Ectodermal cell (in vitro differentiated cells): ENCODE data around the gene COX8A.
"Not testable (repeated sequence)": the region's sequence is repeated elsewhere in the genome, so short reads cannot be mapped to it uniquely, and the experiment has no call there.

ENCODE experiments used
- H3K27ac ChIP-seq: 2 replicates; pipeline ENCODE4 v1.7.0; 2013; ENCODE audit warnings: mild to moderate bottlenecking, low read depth, low read length; ENCODE audit not compliant: insufficient read depth, poor library complexity, severe bottlenecking
- H3K27me3 ChIP-seq: 2 replicates; pipeline ENCODE4 v1.7.0; 2013; ENCODE audit warnings: mild to moderate bottlenecking, low read length; ENCODE audit not compliant: insufficient read depth, control insufficient read depth, poor library complexity, severe bottlenecking
- H3K36me3 ChIP-seq: one replicate; pipeline ENCODE4 v1.7.0; 2013; ENCODE audit warnings: low read length; ENCODE audit not compliant: control insufficient read depth, insufficient read depth
- H3K4me1 ChIP-seq: one replicate; pipeline ENCODE4 v1.7.0; 2013; ENCODE audit warnings: low read length; ENCODE audit not compliant: control insufficient read depth, insufficient read depth
- H3K4me3 ChIP-seq: 2 replicates; pipeline ENCODE4 v1.7.0; 2013; ENCODE audit warnings: low read depth, low read length, control low read depth; ENCODE audit not compliant: insufficient read depth
- H3K9me3 ChIP-seq: 2 replicates; pipeline ENCODE4 v1.7.0; 2013; ENCODE audit warnings: mild to moderate bottlenecking, low read length, moderate library complexity; ENCODE audit not compliant: control insufficient read depth
- WGBS, 2 experiments: methylation state at CpG; one replicate each; pipeline ENCODE4 v1.1.7; 2013; ENCODE audit warnings: missing lambda C conversion rate in 2 of 2; 5-methylcytosine and 5-hydroxymethylcytosine counted together

Gene COX8A

GRCh38 chr11:63941901-63942300 is 32.5 kb upstream of the COX8A start:
- Histone ChIP-seq H3K27ac (no peak overlapping the region), H3K36me3 (peaks cover 10% of the 10 kb centered on the region), H3K27me3 (no peaks in the 10 kb centered on the region), H3K9me3 (no peaks in the 10 kb centered on the region), H3K4me3 (no peak overlapping the region), H3K4me1 (peaks cover 9% of the 10 kb centered on the region)
- 93 to 95% methylated on average over 2 to 4 of the region's 4 CpGs for WGBS, 2 experiments

GRCh38 chr11:63942803-63943202 is 31.6 kb upstream of the COX8A start:
- 87 to 95% methylated on average over 3 of the region's 3 CpGs for WGBS, 2 experiments
- Histone ChIP-seq H3K4me3 (no peak overlapping the region), H3K4me1 (peaks cover 9% of the 10 kb centered on the region), H3K27me3 (no peaks in the 10 kb centered on the region), H3K36me3 (peaks cover 16% of the 10 kb centered on the region), H3K27ac (no peak overlapping the region), H3K9me3 (no peaks in the 10 kb centered on the region)

- H3K27me3 ChIP-seq = no peaks in the 10 kb centered on the region
- H3K4me3 ChIP-seq = no peak overlapping the region
- WGBS, 2 experiments = 88 to 90% methylated on average over 8 of the region's 8 CpGs
- peaks cover 16% of the 10 kb centered on the region for H3K36me3 ChIP-seq
- no peak overlapping the region for H3K27ac ChIP-seq
- H3K9me3 ChIP-seq = no peaks in the 10 kb centered on the region
- peaks cover 9% of the 10 kb centered on the region for H3K4me1 ChIP-seq
These were observed 29.4 kb upstream of the COX8A start for GRCh38 chr11:63944987-63945386.

GRCh38 chr11:63945477-63946163 is 28.8 kb upstream of the COX8A start:
- peaks cover 6% of the 10 kb centered on the region for H3K4me1 ChIP-seq
- no peak overlapping the region for H3K27ac ChIP-seq
- H3K9me3 ChIP-seq = no peaks in the 10 kb centered on the region
- H3K36me3 ChIP-seq = peaks cover 16% of the 10 kb centered on the region
- no peaks in the 10 kb centered on the region for H3K27me3 ChIP-seq
- 74 to 76% methylated on average over 14 of the region's 14 CpGs for WGBS, 2 experiments
- no peak overlapping the region for H3K4me3 ChIP-seq

GRCh38 chr11:63951779-63952536 is 22.5 kb upstream of the COX8A start:
- peaks cover 38% of the 10 kb centered on the region for H3K36me3 ChIP-seq
- no peaks in the 10 kb centered on the region for H3K27me3 ChIP-seq
- no peaks in the 10 kb centered on the region for H3K9me3 ChIP-seq
- 94% methylated on average over 20 of the region's 20 CpGs for WGBS, 2 experiments
- H3K27ac ChIP-seq = no peak overlapping the region
- H3K4me3 ChIP-seq = no peak overlapping the region
- no peaks in the 10 kb centered on the region for H3K4me1 ChIP-seq

GRCh38 chr11:63952570-63952969 is 21.9 kb upstream of the COX8A start:
- H3K36me3 ChIP-seq = peaks cover 32% of the 10 kb centered on the region
- no peaks in the 10 kb centered on the region for H3K4me1 ChIP-seq
- H3K4me3 ChIP-seq = no peak overlapping the region
- no peaks in the 10 kb centered on the region for H3K27me3 ChIP-seq
- H3K9me3 ChIP-seq = no peaks in the 10 kb centered on the region
- WGBS, 2 experiments = 94 to 97% methylated on average over 4 of the region's 4 CpGs
- H3K27ac ChIP-seq = no peak overlapping the region

- H3K4me1 ChIP-seq = peaks cover 13% of the 10 kb centered on the region
- H3K4me3 ChIP-seq = no peak overlapping the region
- no peaks in the 10 kb centered on the region for H3K27me3 ChIP-seq
- H3K36me3 ChIP-seq = peaks cover 20% of the 10 kb centered on the region
- no peak overlapping the region for H3K27ac ChIP-seq
- WGBS, 2 experiments = 93 to 96% methylated on average over 5 of the region's 5 CpGs
- H3K9me3 ChIP-seq = no peaks in the 10 kb centered on the region
These were observed 16.4 kb upstream of the COX8A start for GRCh38 chr11:63958008-63958407.

GRCh38 chr11:63961608-63962412 is 12.6 kb upstream of the COX8A start:
- WGBS, 2 experiments = 71 to 72% methylated on average over 19 of the region's 19 CpGs
- Histone ChIP-seq H3K4me1 (peaks cover 13% of the 10 kb centered on the region), H3K9me3 (no peaks in the 10 kb centered on the region), H3K27me3 (no peaks in the 10 kb centered on the region), H3K4me3 (no peak overlapping the region), H3K27ac (no peak overlapping the region), H3K36me3 (no peaks in the 10 kb centered on the region)

GRCh38 chr11:63963895-63964294 is 10.5 kb upstream of the COX8A start:
- H3K36me3 ChIP-seq, H3K27ac ChIP-seq, H3K27me3 ChIP-seq, H3K9me3 ChIP-seq, H3K4me3 ChIP-seq: not testable (repeated sequence)
- 98% methylated on average over 4 of the region's 4 CpGs for WGBS, 2 experiments
- H3K4me1 ChIP-seq = peaks cover 13% of the 10 kb centered on the region

- no peaks in the 10 kb centered on the region for H3K9me3 ChIP-seq
- H3K36me3 ChIP-seq = no peaks in the 10 kb centered on the region
- no peak overlapping the region for H3K4me3 ChIP-seq
- peaks cover 10% of the 10 kb centered on the region for H3K4me1 ChIP-seq
- no peak overlapping the region for H3K27ac ChIP-seq
- 89 to 97% methylated on average over 1 of the region's 1 CpG for WGBS, 2 experiments
- peaks cover 8% of the 10 kb centered on the region for H3K27me3 ChIP-seq
These were observed 8.0 kb upstream of the COX8A start for GRCh38 chr11:63966444-63966843.
